Measurements from ENCODE around the gene TXNRD1.
"Not testable (repeated sequence)": the region's sequence is repeated elsewhere in the genome, so short reads cannot be mapped to it uniquely, and the experiment has no call there.

The TXNRD1 gene

GRCh38 chr12:104294158-104294859 is 78.7 kb downstream of the TXNRD1 start:
- H3K4me3 ChIP-seq (ENCODE audit: low read depth, low read length); DNase-seq (ENCODE audit: low read depth): not testable (repeated sequence)

GRCh38 chr12:104294927-104295668 is 79.5 kb downstream of the TXNRD1 start:
- DNase-seq (ENCODE audit: low read depth), result no peak
- no peak overlapping the region for H3K4me3 ChIP-seq (ENCODE audit: low read depth, low read length)

DNA sequence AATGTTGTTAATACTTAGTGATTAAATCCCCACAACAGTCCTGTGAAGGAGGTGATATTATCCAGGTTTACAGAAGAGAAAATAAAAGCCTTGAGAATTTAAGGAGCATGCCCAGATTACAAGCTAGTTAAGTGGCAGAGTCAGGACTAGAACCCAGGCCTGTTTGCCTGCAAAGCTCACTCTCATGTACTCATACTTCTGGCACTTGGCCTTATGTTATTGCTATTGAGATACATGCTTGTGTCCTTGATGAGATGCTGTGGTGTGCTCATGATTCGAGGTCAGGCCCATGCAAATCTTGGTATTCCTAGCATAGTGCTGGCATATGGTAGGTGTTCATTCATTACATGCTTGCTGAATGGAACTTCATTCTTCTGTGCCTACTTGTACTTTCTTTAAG is 80.4 kb downstream of the TXNRD1 start:
- H3K4me3 ChIP-seq (ENCODE audit: low read depth, low read length), result no peak overlapping the region

GRCh38 chr12:104296718-104297117 is 81.1 kb downstream of the TXNRD1 start:
- H3K4me3 ChIP-seq (ENCODE audit: low read depth, low read length), result no peak overlapping the region
- DNase-seq (ENCODE audit: low read depth), result no peak

More for the DNA sequence above, 80.4 kb downstream of the TXNRD1 start:
- DNase-seq (ENCODE audit: low read depth), result no peak

DNA sequence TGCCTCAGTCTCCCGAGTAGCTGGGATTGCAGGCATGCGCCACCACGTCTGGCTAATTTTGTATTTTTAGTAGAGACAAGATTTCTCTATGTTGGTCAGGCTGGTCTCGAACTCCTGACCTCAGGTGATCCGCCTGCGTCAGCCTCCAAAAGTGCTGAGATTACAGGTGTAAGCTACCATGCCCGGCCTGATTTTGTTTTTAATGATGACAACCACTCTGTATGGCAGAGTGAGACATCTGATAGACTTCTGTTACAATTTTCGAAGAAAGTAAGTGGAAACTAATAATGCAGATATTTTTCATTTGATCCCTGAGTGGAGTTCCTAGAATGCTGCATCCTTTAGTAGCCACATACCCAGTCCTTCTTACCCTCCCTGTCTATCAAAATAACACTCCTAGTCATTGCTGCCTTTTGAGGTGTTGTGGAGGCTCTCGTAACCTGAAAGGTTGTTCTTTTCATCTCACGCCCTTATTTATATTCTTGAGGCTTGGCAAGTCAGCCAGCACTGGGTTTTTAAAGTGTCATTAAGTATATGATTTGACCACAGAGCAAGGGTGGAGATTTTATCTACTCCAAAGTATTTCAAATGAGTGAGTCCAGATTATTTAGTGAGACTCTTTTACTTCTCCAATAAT is 82.0 kb downstream of the TXNRD1 start:
- H3K4me3 ChIP-seq (ENCODE audit: low read depth, low read length), result no peak overlapping the region
- no peak for DNase-seq (ENCODE audit: low read depth)

GRCh38 chr12:104299842-104300481 is 84.4 kb downstream of the TXNRD1 start:
- no peak for DNase-seq (ENCODE audit: low read depth)
- no peak overlapping the region for H3K4me3 ChIP-seq (ENCODE audit: low read depth, low read length)

- peak within 1 kb of the TSS; percentile 42 for H3K4me3 ChIP-seq (ENCODE audit: low read depth, low read length)
- DNase-seq (ENCODE audit: low read depth), result peak; percentile 48
Observed at GRCh38 chr12:104303538-104304151, 88.1 kb downstream of the TXNRD1 start, which contains the start of gene EID3. TSS of gene EID3 (plus strand) at chr12:104303739. CDS start at chr12:104303935, 196 bp downstream.

GRCh38 chr12:104304261-104305009 is 88.9 kb downstream of the TXNRD1 start:
- peak overlapping the region; percentile 42 for H3K4me3 ChIP-seq (ENCODE audit: low read depth, low read length)
- DNase-seq (ENCODE audit: low read depth), result no peak

- no peak overlapping the region for H3K4me3 ChIP-seq (ENCODE audit: low read depth, low read length)
- DNase-seq (ENCODE audit: low read depth), result no peak
Observed at GRCh38 chr12:104305349-104305748, 89.8 kb downstream of the TXNRD1 start.

- DNase-seq (ENCODE audit: low read depth), result no peak
- H3K4me3 ChIP-seq (ENCODE audit: low read depth, low read length), result no peak overlapping the region
Observed at GRCh38 chr12:104306376-104306775, 90.8 kb downstream of the TXNRD1 start.

- H3K4me3 ChIP-seq (ENCODE audit: low read depth, low read length), result no peak overlapping the region
- DNase-seq (ENCODE audit: low read depth), result no peak
Observed at GRCh38 chr12:104306943-104307654, 91.5 kb downstream of the TXNRD1 start.

GRCh38 chr12:104307655-104308000 is 92.0 kb downstream of the TXNRD1 start:
- no peak for DNase-seq (ENCODE audit: low read depth)

DNA sequence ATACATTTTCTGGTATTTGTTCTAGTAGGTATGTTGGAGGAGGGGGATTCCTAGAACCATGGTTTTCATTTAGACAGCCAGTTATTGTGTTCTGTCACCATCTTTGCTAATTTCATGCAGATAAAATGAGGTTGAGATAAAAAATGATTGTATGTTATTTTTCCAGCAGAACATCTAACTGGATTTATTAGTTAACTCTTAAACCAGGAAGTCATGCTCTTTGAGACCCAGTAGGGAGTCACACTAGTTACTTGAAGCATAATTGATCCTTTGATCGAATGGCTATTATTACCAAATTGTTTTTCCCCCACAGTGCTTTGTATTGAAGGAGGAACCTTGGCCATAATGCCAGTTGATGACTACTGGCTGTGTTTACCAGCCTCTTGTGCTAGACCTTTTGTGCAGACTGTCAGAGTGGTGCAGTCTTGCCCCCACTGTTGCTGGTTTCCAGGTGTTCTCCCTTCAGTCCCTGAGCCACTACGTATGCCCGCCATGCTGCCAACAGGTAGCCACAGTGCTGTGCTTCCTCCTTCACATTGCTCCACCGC is 93.9 kb downstream of the TXNRD1 start:
- no peak overlapping the region for H3K4me3 ChIP-seq (ENCODE audit: low read depth, low read length)
- no peak for DNase-seq (ENCODE audit: low read depth)

More at GRCh38 chr12:104307655-104308000, 92.0 kb downstream of the TXNRD1 start:
- H3K4me3 ChIP-seq (ENCODE audit: low read depth, low read length), result no peak overlapping the region

DNA sequence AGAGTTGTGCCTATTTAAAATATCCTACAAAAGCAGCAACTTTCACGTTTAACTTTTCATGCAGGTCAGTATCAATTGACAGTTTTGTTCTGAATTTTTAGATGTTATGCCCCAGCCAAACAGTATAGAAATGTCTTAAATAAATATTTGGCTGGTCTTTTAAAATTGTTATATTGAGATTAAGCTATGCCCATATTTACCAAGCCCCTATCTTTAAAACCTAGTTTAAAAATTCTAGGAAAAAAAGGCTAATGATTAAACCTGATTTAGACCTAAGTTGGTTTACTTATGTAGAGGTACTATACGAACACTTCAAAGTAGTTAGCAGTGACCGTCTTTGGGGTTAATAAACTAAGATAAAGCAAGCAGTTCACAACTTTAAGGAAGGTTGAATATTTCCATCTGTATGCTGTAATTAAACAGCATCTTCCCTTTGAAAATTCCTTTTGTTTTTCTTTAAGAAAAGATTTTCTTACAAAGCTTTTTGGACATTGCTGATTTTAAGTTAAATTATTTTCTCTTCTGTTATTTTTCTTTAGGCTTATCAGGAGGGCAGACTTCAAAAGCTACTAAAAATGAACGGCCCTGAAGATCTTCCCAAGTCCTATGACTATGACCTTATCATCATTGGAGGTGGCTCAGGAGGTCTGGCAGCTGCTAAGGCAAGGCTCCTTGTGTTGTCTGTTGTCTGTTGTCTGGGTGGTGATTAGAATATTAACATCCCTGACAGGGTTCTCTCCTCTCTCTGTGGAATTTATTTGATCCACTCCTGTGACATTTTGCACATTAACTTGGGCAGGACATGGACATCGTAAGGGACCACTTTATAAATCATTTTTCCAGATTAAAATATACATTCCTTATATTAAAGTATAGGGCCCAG is 95.4 kb downstream of the TXNRD1 start:
- DNase-seq (ENCODE audit: low read depth), result no peak

GRCh38 chr12:104312202-104312601 is 96.6 kb downstream of the TXNRD1 start:
- no peak for DNase-seq (ENCODE audit: low read depth)
- no peak overlapping the region for H3K4me3 ChIP-seq (ENCODE audit: low read depth, low read length)

More for the DNA sequence above, 95.4 kb downstream of the TXNRD1 start:
- H3K4me3 ChIP-seq (ENCODE audit: low read depth, low read length), result no peak overlapping the region

DNA sequence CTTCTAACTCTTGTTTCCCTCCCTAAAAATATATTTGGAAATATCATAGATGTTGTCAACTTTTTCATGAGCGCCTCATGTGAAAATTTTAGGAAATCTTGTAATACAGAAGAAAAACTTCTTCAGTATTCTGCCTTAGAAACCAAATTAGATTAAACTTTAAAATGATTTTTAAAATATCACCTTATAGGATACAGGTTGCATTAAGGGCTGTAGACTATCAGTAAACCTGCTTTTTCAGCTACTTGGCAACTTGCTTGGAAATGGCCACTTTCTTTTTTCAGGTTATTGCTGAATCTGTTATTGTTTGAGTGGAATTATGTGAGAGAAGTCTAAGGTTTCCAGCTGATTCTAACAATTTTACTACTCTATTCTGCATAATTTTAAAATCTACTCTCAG is 97.1 kb downstream of the TXNRD1 start:
- no peak overlapping the region for H3K4me3 ChIP-seq (ENCODE audit: low read depth, low read length)
- DNase-seq (ENCODE audit: low read depth), result no peak
